HEK293T (cell line): Measurements from ENCODE around the gene LRSAM1.
"Not testable (repeated sequence)": the region's sequence is repeated elsewhere in the genome, so short reads cannot be mapped to it uniquely, and the experiment has no call there.

Source experiments
- CTCF ChIA-PET: fragments of 350-600 bp; formaldehyde crosslinking; extraction: SDS; loops from one replicate; lab custom pipeline; 2021; ENCODE audit warnings: antibody characterized with exemption, inconsistent platforms; lab: Yijun Ruan, JAX
- POLR2A ChIA-PET: fragments of 350-600 bp; formaldehyde crosslinking; extraction: SDS; loops from one replicate; lab custom pipeline; 2020; ENCODE audit warnings: antibody characterized with exemption, inconsistent platforms; lab: Yijun Ruan, JAX
- DNase-seq: peaks from one replicate; pipeline ENCODE4 v3.0.0; 2012; ENCODE audit warnings: mixed read lengths; ENCODE audit errors: extremely low spot score
- ARNT ChIP-seq: fragments of 450-650 bp; IDR thresholded peaks from 2 replicates; pipeline ENCODE4 v1.6.1; 2017; ENCODE audit warnings: mild to moderate bottlenecking
- BHLHE40 ChIP-seq: fragments of 450-650 bp; IDR thresholded peaks from 2 replicates; pipeline ENCODE4 v1.6.1; 2016; ENCODE audit warnings: mild to moderate bottlenecking, moderate library complexity, borderline replicate concordance
- CTBP1 ChIP-seq: fragments of 450-650 bp; IDR thresholded peaks from 2 replicates; pipeline ENCODE4 v1.6.1; 2016; ENCODE audit warnings: borderline replicate concordance
- ELF4 ChIP-seq: fragments of 450-650 bp; IDR thresholded peaks from 2 replicates; pipeline ENCODE4 v1.6.1; 2017; ENCODE audit warnings: antibody characterized with exemption
- FOXA1 ChIP-seq: fragments of 450-650 bp; IDR thresholded peaks from 2 replicates; pipeline ENCODE4 v1.6.1; 2016; ENCODE audit warnings: mild to moderate bottlenecking
- FOXK2 ChIP-seq: fragments of 450-650 bp; IDR thresholded peaks from 2 replicates; pipeline ENCODE4 v1.6.1; 2016; ENCODE audit warnings: mild to moderate bottlenecking
- FOXM1 ChIP-seq: fragments of 450-650 bp; IDR thresholded peaks from 2 replicates; pipeline ENCODE4 v1.6.1; 2017; ENCODE audit warnings: mild to moderate bottlenecking, borderline replicate concordance
- HDGF ChIP-seq: fragments of 450-650 bp; IDR thresholded peaks from 2 replicates; pipeline ENCODE4 v1.6.1; 2017; ENCODE audit warnings: antibody characterized with exemption, borderline replicate concordance
- L3MBTL2 ChIP-seq: fragments of 450-650 bp; conservative IDR thresholded peaks from 2 replicates; pipeline ENCODE4 v1.6.1; 2016; ENCODE audit warnings: mild to moderate bottlenecking
- LEF1 ChIP-seq: fragments of 450-650 bp; IDR thresholded peaks from 2 replicates; pipeline ENCODE4 v1.6.1; 2017; ENCODE audit warnings: mild to moderate bottlenecking, borderline replicate concordance
- NFRKB ChIP-seq: fragments of 450-650 bp; IDR thresholded peaks from 2 replicates; pipeline ENCODE4 v1.6.1; 2016; ENCODE audit warnings: mild to moderate bottlenecking, moderate library complexity
- SP1 ChIP-seq: fragments of 450-650 bp; IDR thresholded peaks from 2 replicates; pipeline ENCODE4 v1.6.1; 2017
- SUZ12 ChIP-seq: fragments of 450-650 bp; IDR thresholded peaks from 2 replicates; pipeline ENCODE4 v1.6.1; 2016; ENCODE audit warnings: mild to moderate bottlenecking
- TARDBP ChIP-seq: fragments of 450-650 bp; IDR thresholded peaks from 2 replicates; pipeline ENCODE4 v1.6.1; 2016
- ZNF384 ChIP-seq: fragments of 450-650 bp; IDR thresholded peaks from 2 replicates; pipeline ENCODE4 v1.6.1; 2016
- TF ChIP-seq, protein P1 (sequence below): fragments of 450-650 bp; IDR thresholded peaks from 2 replicates; pipeline ENCODE4 v1.6.1; 2016

The LRSAM1 gene

DNA sequence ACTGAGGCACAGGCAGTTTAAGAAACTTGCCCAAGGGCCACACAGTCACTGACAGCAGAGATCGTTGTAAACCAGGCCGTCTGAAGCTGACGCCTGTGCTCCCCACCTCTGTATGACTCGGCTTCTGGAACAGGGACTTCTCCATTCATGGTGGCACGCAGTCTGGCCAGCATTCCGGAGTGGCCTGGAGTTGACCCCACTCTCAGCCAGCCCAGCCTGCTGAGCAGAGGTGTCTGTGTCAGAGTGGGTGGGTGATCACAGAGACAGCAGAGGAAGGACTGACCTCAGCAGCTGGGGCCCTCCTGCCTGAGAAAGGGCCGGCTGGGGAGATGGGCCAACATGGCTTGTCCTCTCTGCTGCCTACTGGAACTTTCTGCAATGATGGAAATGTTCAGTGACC is 12.6 kb downstream of the LRSAM1 start:
- ChIA-PET POLR2A (interaction anchor here (1.4 kb wide), 1 partner anchor 12 kb away, joined by 3 read pairs; no protein-coding TSS in a partner anchor), CTCF (no interaction called here)
- TF ChIP-seq TARDBP (no peak), ARNT (no peak), L3MBTL2 (no peak), ELF4 (no peak), CTBP1 (no peak), SP1 (no peak), LEF1 (no peak)
- TF ChIP-seq, protein P1, sequence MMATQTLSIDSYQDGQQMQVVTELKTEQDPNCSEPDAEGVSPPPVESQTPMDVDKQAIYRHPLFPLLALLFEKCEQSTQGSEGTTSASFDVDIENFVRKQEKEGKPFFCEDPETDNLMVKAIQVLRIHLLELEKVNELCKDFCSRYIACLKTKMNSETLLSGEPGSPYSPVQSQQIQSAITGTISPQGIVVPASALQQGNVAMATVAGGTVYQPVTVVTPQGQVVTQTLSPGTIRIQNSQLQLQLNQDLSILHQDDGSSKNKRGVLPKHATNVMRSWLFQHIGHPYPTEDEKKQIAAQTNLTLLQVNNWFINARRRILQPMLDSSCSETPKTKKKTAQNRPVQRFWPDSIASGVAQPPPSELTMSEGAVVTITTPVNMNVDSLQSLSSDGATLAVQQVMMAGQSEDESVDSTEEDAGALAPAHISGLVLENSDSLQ: no peak
- DNase-seq: no peak

- CTCF ChIA-PET, POLR2A ChIA-PET, DNase-seq: not testable (repeated sequence)
Measured at GRCh38 chr9:127466407-127466917, 15.2 kb downstream of the LRSAM1 start.

DNA sequence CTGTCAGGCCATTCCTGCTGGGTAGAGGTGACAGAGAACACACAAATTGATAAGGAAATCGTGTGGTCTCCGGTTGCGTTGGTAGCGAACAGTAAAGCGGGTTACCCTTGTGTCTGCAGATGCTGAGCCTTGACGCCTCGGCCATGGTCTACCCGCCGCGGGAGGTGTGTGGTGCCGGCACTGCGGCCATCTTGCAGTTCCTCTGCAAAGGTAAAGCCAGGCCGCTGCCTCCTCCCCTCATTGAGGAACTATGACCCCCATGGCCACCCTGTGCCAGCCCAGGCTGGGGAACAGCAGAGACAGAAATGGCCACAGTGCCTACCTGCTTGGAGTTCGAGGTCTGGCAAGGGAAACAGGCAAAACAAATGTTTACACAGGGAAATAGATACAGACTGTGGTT is 16.3 kb downstream of the LRSAM1 start:
- ChIA-PET POLR2A (no interaction called here), CTCF (interaction anchor here (0.9 kb wide), 1 partner anchor 12 kb away, joined by 3 read pairs; no protein-coding TSS in a partner anchor)
- no peak for DNase-seq
- TF ChIP-seq NFRKB: no peak
- TF ChIP-seq ARNT: no peak
- TF ChIP-seq SP1: no peak
- TF ChIP-seq, protein P1: no peak
- TF ChIP-seq SUZ12: no peak
- TF ChIP-seq HDGF: no peak
- TF ChIP-seq BHLHE40: no peak
- no peak for TF ChIP-seq LEF1
- no peak for TF ChIP-seq FOXA1
- no peak for TF ChIP-seq L3MBTL2
- TF ChIP-seq CTBP1: no peak
- no peak for TF ChIP-seq TARDBP
- TF ChIP-seq FOXK2: no peak
- no peak for TF ChIP-seq ZNF384
- no peak for TF ChIP-seq FOXM1
- no peak for TF ChIP-seq ELF4

- DNase-seq: no peak
- ChIA-PET POLR2A (no interaction called here), CTCF (no interaction called here)
- no peak for TF ChIP-seq FOXA1
- no peak for TF ChIP-seq ZNF384
- no peak for TF ChIP-seq SUZ12
- TF ChIP-seq, protein P1: no peak
- no peak for TF ChIP-seq SP1
- no peak for TF ChIP-seq FOXK2
- TF ChIP-seq L3MBTL2: no peak
- TF ChIP-seq NFRKB: no peak
Measured at GRCh38 chr9:127470662-127471061, 19.4 kb downstream of the LRSAM1 start.

GRCh38 chr9:127473501-127473900 is 22.2 kb downstream of the LRSAM1 start:
- no peak for TF ChIP-seq SUZ12
- no peak for TF ChIP-seq NFRKB
- TF ChIP-seq LEF1: no peak
- TF ChIP-seq BHLHE40: no peak
- TF ChIP-seq FOXM1: no peak
- TF ChIP-seq TARDBP: no peak
- TF ChIP-seq CTBP1: no peak
- ChIA-PET POLR2A (no interaction called here), CTCF (no interaction called here)
- DNase-seq: no peak

DNA sequence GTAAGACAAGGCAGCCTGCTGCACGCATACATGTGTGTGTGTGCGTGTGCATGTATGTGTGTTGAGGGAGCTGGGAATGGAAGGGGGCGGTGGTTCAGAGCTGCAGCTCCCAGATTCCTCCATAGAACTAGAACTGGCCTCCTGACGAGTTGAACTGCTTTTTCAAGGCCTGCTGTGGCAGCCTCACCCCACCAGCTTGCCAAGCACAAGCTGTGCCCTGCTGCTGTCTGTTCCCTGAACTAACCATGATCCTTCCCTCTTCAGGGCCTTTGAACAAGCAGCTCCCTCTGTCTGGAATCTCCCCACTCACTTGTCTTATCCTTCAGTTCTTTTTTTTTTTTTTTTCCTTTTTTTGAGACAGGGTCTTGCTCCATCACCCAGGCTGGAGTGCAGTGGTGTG is 22.6 kb downstream of the LRSAM1 start:
- CTCF ChIA-PET: no interaction called here
- POLR2A ChIA-PET: no interaction called here

More for the DNA sequence above, 22.6 kb downstream of the LRSAM1 start:
- TF ChIP-seq ARNT: no peak
- TF ChIP-seq FOXM1: no peak
- TF ChIP-seq HDGF: no peak
- TF ChIP-seq L3MBTL2: no peak
- TF ChIP-seq ELF4: no peak
- TF ChIP-seq, protein P1: no peak
- no peak for TF ChIP-seq LEF1
- no peak for TF ChIP-seq CTBP1
- no peak for TF ChIP-seq BHLHE40
- no peak for TF ChIP-seq SP1
- no peak for TF ChIP-seq FOXA1
- no peak for TF ChIP-seq TARDBP
- TF ChIP-seq NFRKB: no peak
- TF ChIP-seq ZNF384: no peak
- TF ChIP-seq SUZ12: no peak
- no peak for TF ChIP-seq FOXK2
- no peak for DNase-seq
